B cell (primary cell): ENCODE data around the gene WRAP73. TPM values are rescaled to one million over a fixed set of nuclear protein-coding genes. Genes with fewer than 3 reads are reported as not detected.

ENCODE experiments used
- ATAC-seq: fragments of 200-7000 bp; cut with Tn5 transposase; one replicate; pipeline ENCODE4 v1.10.0; 2021; ENCODE audit warnings: low read depth, mild to moderate bottlenecking, moderate number of reproducible peaks, moderate library complexity
- CTCF ChIA-PET: fragments of 350-600 bp; sonication (Branson Sonifier 250); formaldehyde crosslinking; loops from one replicate; lab custom pipeline; 2021; ENCODE audit warnings: antibody characterized with exemption, inconsistent platforms; lab: Charles Lee
- POLR2A ChIA-PET: fragments of 350-600 bp; sonication (Branson Sonifier 250); formaldehyde crosslinking; loops from one replicate; lab custom pipeline; 2021; ENCODE audit warnings: antibody characterized with exemption; lab: Charles Lee
- DNase-seq: peaks from one replicate; pipeline ENCODE4 v3.0.0; 2013
- H2AFZ ChIP-seq: 2 replicates; pipeline ENCODE4 v1.6.1; 2012; ENCODE audit warnings: mild to moderate bottlenecking, low read depth, low read length; ENCODE audit not compliant: insufficient read depth, poor library complexity, severe bottlenecking
- H3K27ac ChIP-seq, 2 donors: 1 replicate in 1 of 2; 2 replicates in 1 of 2; pipeline ENCODE4 v1.5.1; 2012 to 2013; ENCODE audit warnings: low read length in 2 of 2, mild to moderate bottlenecking in 2 of 2, moderate library complexity in 1 of 2
- H3K27me3 ChIP-seq, 4 experiments: fragments of 200-600 bp in 1 of 4; sonication (generic) in 1 of 4; replicated peaks in 1 of 4; 1 replicate in 2 of 4; 2 replicates in 2 of 4; pipeline versions ENCODE4 v1.6.1 to v1.7.0; 2013 to 2016; ENCODE audit warnings: low read length in 3 of 4, mild to moderate bottlenecking in 2 of 4, mixed read lengths in 1 of 4, moderate library complexity in 1 of 4; ENCODE audit not compliant: insufficient read depth in 4 of 4, control insufficient read depth in 3 of 4; ENCODE audit errors: control extremely low read depth in 1 of 4
- H3K36me3 ChIP-seq, 2 experiments: replicated peaks in 1 of 2; 1 replicate in 1 of 2; 2 replicates in 1 of 2; pipeline versions ENCODE4 v1.6.1 to v1.7.1; 2013; ENCODE audit warnings: low read length in 1 of 2; ENCODE audit not compliant: insufficient read depth in 2 of 2, control insufficient read depth in 1 of 2; ENCODE audit errors: control extremely low read depth in 1 of 2, extremely low read depth in 1 of 2
- H3K4me1 ChIP-seq, 2 donors: fragments of 200-600 bp in 1 of 2; sonication (generic) in 1 of 2; 1 replicate in 1 of 2; 2 replicates in 1 of 2; pipeline versions ENCODE4 v1.5.1 to v1.6.1; 2013 to 2017; ENCODE audit warnings: low read length in 2 of 2; ENCODE audit not compliant: control insufficient read depth in 2 of 2, insufficient read depth in 2 of 2
- H3K4me2 ChIP-seq: replicated peaks from 2 replicates; pipeline ENCODE3; 2012; ENCODE audit warnings: mild to moderate bottlenecking, low read depth, low read length; ENCODE audit not compliant: poor library complexity, severe bottlenecking
- H3K4me3 ChIP-seq, 5 experiments: fragments of 200-600 bp in 1 of 5; sonication (generic) in 1 of 5; 1 replicate in 3 of 5; 2 replicates in 2 of 5; pipeline versions ENCODE4 v1.5.1 to v1.7.0; 2011 to 2016; ENCODE audit warnings: low read length in 4 of 5, mild to moderate bottlenecking in 4 of 5, low read depth in 2 of 5, control low read depth in 1 of 5, moderate library complexity in 1 of 5; ENCODE audit not compliant: insufficient read depth in 1 of 5; ENCODE audit errors: control extremely low read depth in 1 of 5, extremely low read depth in 1 of 5
- H3K79me2 ChIP-seq: fragments of 200-600 bp; sonication (generic); one replicate; pipeline ENCODE4 v1.6.0; 2016; ENCODE audit warnings: low read length; ENCODE audit not compliant: control insufficient read depth, insufficient read depth
- H3K9ac ChIP-seq: fragments of 200-600 bp; sonication (generic); 2 replicates; pipeline ENCODE4 v1.6.1; 2017; ENCODE audit warnings: mild to moderate bottlenecking, low read length, moderate library complexity
- H3K9me3 ChIP-seq, 3 donors: one replicate each; pipeline versions ENCODE4 v1.6.1 to v1.7.1; 2013; ENCODE audit warnings: low read length in 2 of 3; ENCODE audit not compliant: control insufficient read depth in 2 of 3, insufficient read depth in 1 of 3; ENCODE audit errors: control extremely low read depth in 1 of 3
- H4K20me1 ChIP-seq: 2 replicates; pipeline ENCODE4 v1.6.0; 2012; ENCODE audit warnings: mild to moderate bottlenecking, low read length; ENCODE audit not compliant: insufficient read depth, control insufficient read depth, poor library complexity, severe bottlenecking
- H3K27ac Mint-ChIP-seq: one replicate; pipeline ENCODE4 v1.8.0; 2021; ENCODE audit warnings: mixed read lengths
- H3K27me3 Mint-ChIP-seq: one replicate; pipeline ENCODE4 v1.8.0; 2021; ENCODE audit warnings: mixed read lengths
- H3K4me1 Mint-ChIP-seq: one replicate; pipeline ENCODE4 v1.8.0; 2021; ENCODE audit warnings: mixed read lengths
- H3K4me3 Mint-ChIP-seq: one replicate; pipeline ENCODE4 v1.8.0; 2021; ENCODE audit warnings: mixed read lengths
- H3K9me3 Mint-ChIP-seq: one replicate; pipeline ENCODE4 v1.8.0; 2022; ENCODE audit warnings: mixed read lengths; ENCODE audit not compliant: insufficient read depth
- CTCF ChIP-seq: fragments of 200-600 bp; IDR thresholded peaks from one replicate; pipeline ENCODE4 v1.8.0; 2022; ENCODE audit warnings: antibody characterized with exemption, mild to moderate bottlenecking
- EZH2 ChIP-seq: IDR thresholded peaks from 2 replicates; pipeline ENCODE4 v1.6.1; 2012; ENCODE audit warnings: borderline replicate concordance, low read depth, mild to moderate bottlenecking, moderate library complexity, low read length; ENCODE audit not compliant: insufficient read depth, poor library complexity, severe bottlenecking
- WGBS: methylation state at CpG from one replicate; pipeline ENCODE4 v1.1.5; 2013; ENCODE audit warnings: missing lambda C conversion rate; ENCODE audit not compliant: insufficient coverage; 5-methylcytosine and 5-hydroxymethylcytosine counted together
- intact Hi-C: fragments of 100-400 bp; cut with micrococcal nuclease; formaldehyde crosslinking; loops from one replicate; pipeline ENCODE4 v1.10.0; 2022
- polyA plus RNA-seq: library from polyadenylated mRNA; depleted of rRNA; stranded (reverse); fragments of >200 nt; gene quantifications from 2 replicates; pipeline ENCODE4 v1.2.3, GENCODE V29; 2012
- total RNA-seq, 2 donors: library from RNA; stranded (reverse); fragments of 120-200 nt in 1 of 2; gene quantifications; 1 replicate in 1 of 2; 2 replicates in 1 of 2; pipeline versions ENCODE4 v1.2.3 to v1.2.4, GENCODE V29; 2013 to 2022

The WRAP73 gene
- total and polyA plus RNA-seq, 2 donors (not counting 1 experiment from before 2014, with no cell fraction given) = 37.1 to 68.5 TPM

GRCh38 chr1:3590139-3590763, 59.7 kb downstream of the WRAP73 start:
- Histone ChIP-seq H3K4me2 (no peak overlapping the region), H2AFZ (no peak overlapping the region), H3K9me3 (no peaks in the 10 kb centered on the region), H3K4me1 (peaks cover 5 to 9% of the 10 kb centered on the region in 2 donors), H3K36me3 (no peaks in the 10 kb centered on the region), H3K4me3 (no peak overlapping the region), H4K20me1 (no peaks in the 10 kb centered on the region), H3K79me2 (no peaks in the 10 kb centered on the region), H3K9ac (no peak overlapping the region), H3K27ac (no peak overlapping the region), H3K27me3 (no peaks in the 10 kb centered on the region)
- ATAC-seq = no peak
- H3K4me3 Mint-ChIP-seq = no peak overlapping the region
- peak overlapping the region; percentile 32 for H3K27ac Mint-ChIP-seq
- ChIA-PET CTCF (interaction anchor here (1.6 kb wide), 1 partner anchor 137 kb away, joined by 3 read pairs; no protein-coding TSS in a partner anchor), POLR2A (no interaction called here)
- peaks cover 4% of the 10 kb centered on the region for H3K4me1 Mint-ChIP-seq
- intact Hi-C loops = no loop called here
- no peak for DNase-seq
- TF ChIP-seq EZH2 (no peak), CTCF (no peak)
- no peaks in the 10 kb centered on the region for H3K27me3 Mint-ChIP-seq
- 95% methylated on average over 27 of the region's 27 CpGs for WGBS
- no peaks in the 10 kb centered on the region for H3K9me3 Mint-ChIP-seq

DNA sequence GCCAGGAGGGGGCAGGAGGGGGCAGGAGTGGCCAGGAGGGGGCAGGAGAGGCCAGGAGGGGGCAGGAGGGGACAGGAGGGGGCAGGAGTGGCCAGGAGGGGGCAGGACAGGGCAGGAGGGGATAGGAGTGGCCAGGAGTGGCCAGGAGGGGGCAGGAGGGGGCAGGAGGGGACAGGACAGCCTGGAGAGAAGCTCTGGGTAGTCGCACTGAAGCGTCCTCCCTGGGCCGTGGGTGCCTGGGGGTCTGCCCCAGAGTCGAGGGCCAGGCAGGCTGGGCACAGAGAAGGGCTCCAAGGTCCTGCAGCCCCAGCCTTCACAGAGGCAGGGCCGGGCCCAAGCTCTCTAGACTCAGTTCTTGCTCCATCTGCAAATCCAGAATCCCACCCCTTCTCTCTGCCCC, 61.5 kb downstream of the WRAP73 start:
- Mint-ChIP-seq H3K27me3 (no peaks in the 10 kb centered on the region), H3K4me1 (no peaks in the 10 kb centered on the region), H3K9me3 (no peaks in the 10 kb centered on the region), H3K27ac (no peak overlapping the region), H3K4me3 (no peak overlapping the region)
- Histone ChIP-seq H4K20me1 (no peaks in the 10 kb centered on the region), H3K79me2 (no peaks in the 10 kb centered on the region), H3K36me3 (no peaks in the 10 kb centered on the region), H3K27me3 (no peaks in the 10 kb centered on the region), H3K4me2 (no peak overlapping the region), H3K4me1 (peaks cover under 1 to 4% of the 10 kb centered on the region in 2 donors), H3K4me3 (no peak overlapping the region), H3K27ac (no peak overlapping the region), H2AFZ (no peak overlapping the region), H3K9ac (no peak overlapping the region), H3K9me3 (no peaks in the 10 kb centered on the region)
- CTCF ChIA-PET = interaction anchor here (1.5 kb wide), 1 partner anchor 31 kb away, joined by 4 read pairs; no protein-coding TSS in a partner anchor
- 91% methylated on average over 5 of the region's 5 CpGs for WGBS
- DNase-seq (no peak), ATAC-seq (no peak)
- POLR2A ChIA-PET = no interaction called here
- intact Hi-C loops = no loop called here
- TF ChIP-seq CTCF (no peak), EZH2 (no peak)
